Hepatocyte (in vitro differentiated cells): ENCODE results near the gene CHMP1A. TPM values are rescaled to one million over a fixed set of nuclear protein-coding genes. Genes with fewer than 3 reads are reported as not detected.
"Not testable (repeated sequence)": the region's sequence is repeated elsewhere in the genome, so short reads cannot be mapped to it uniquely, and the experiment has no call there.

Experiments
- DNase-seq: peaks from one replicate; pipeline ENCODE4 v3.0.0-alpha.2; 2016; ENCODE audit warnings: low spot score
- H2AFZ ChIP-seq: fragments of 200-600 bp; sonication (generic); 2 replicates; pipeline ENCODE4 v1.6.0; 2016; ENCODE audit warnings: antibody characterized with exemption, mild to moderate bottlenecking
- H3K27ac ChIP-seq: fragments of 200-600 bp; sonication (generic); 2 replicates; pipeline ENCODE4 v1.5.1; 2016; ENCODE audit warnings: mild to moderate bottlenecking
- H3K27me3 ChIP-seq: fragments of 200-600 bp; sonication (generic); 2 replicates; pipeline ENCODE4 v1.6.1; 2016
- H3K36me3 ChIP-seq: fragments of 200-600 bp; sonication (generic); replicated peaks from 2 replicates; pipeline ENCODE4 v1.5.1; 2016; ENCODE audit warnings: low read depth; ENCODE audit not compliant: insufficient read depth
- H3K4me1 ChIP-seq: fragments of 200-600 bp; sonication (generic); 2 replicates; pipeline ENCODE4 v1.5.1; 2016; ENCODE audit warnings: mild to moderate bottlenecking, moderate library complexity; ENCODE audit not compliant: insufficient read depth
- H3K4me2 ChIP-seq: fragments of 200-600 bp; sonication (generic); 2 replicates; pipeline ENCODE4 v1.6.0; 2016
- H3K4me3 ChIP-seq: fragments of 200-600 bp; sonication (generic); 2 replicates; pipeline ENCODE4 v1.5.1; 2016; ENCODE audit warnings: mild to moderate bottlenecking
- H3K79me2 ChIP-seq: fragments of 200-600 bp; sonication (generic); 2 replicates; pipeline ENCODE4 v1.6.0; 2017; ENCODE audit warnings: mild to moderate bottlenecking
- H3K9me2 ChIP-seq: fragments of 200-600 bp; sonication (generic); replicated peaks from 2 replicates; pipeline ENCODE4 v1.6.0; 2017; ENCODE audit warnings: mild to moderate bottlenecking; ENCODE audit not compliant: insufficient read depth
- H3K9me3 ChIP-seq: fragments of 200-600 bp; sonication (generic); 2 replicates; pipeline ENCODE4 v1.5.1; 2016; ENCODE audit warnings: low read depth, mild to moderate bottlenecking
- H4K20me1 ChIP-seq: fragments of 200-600 bp; sonication (generic); 2 replicates; pipeline ENCODE4 v1.6.0; 2016; ENCODE audit warnings: mild to moderate bottlenecking; ENCODE audit not compliant: insufficient read depth, poor library complexity, severe bottlenecking
- EZH2 ChIP-seq: fragments of 200-600 bp; sonication (generic); IDR thresholded peaks from 2 replicates; pipeline ENCODE4 v1.6.1; 2016; ENCODE audit warnings: antibody characterized with exemption, mild to moderate bottlenecking, borderline replicate concordance
- EZH2phosphoT487 ChIP-seq: fragments of 200-600 bp; sonication (generic); IDR thresholded peaks from one replicate; pipeline ENCODE4 v1.6.1; 2018; ENCODE audit warnings: antibody characterized with exemption, mild to moderate bottlenecking, low read depth, moderate library complexity; ENCODE audit not compliant: unreplicated experiment, severe bottlenecking
- WGBS: methylation state at CpG from one replicate; pipeline ENCODE4 v1.1.6; 2016; ENCODE audit warnings: low lambda C conversion rate; ENCODE audit errors: missing lambda C conversion rate; 5-methylcytosine and 5-hydroxymethylcytosine counted together
- polyA plus RNA-seq: library from polyadenylated mRNA; unstranded; fragments of >200 nt; fragmentation: Nextera tagmentation; extraction: Ambion mirVana; gene quantifications from 2 replicates; pipeline ENCODE4 v1.2.1, GENCODE V29; 2016
- total RNA-seq: library from RNA; depleted of rRNA; stranded (reverse); fragments of >200 nt; gene quantifications from 2 replicates; pipeline ENCODE4 v1.2.3, GENCODE V29; 2014
- TF ChIP-seq, protein P1 (sequence below): fragments of 200-600 bp; sonication (generic); IDR thresholded peaks from 2 replicates; pipeline ENCODE4 v1.5.1; 2016; ENCODE audit warnings: antibody characterized with exemption, mild to moderate bottlenecking; ENCODE audit not compliant: poor library complexity

Gene CHMP1A
- total and polyA plus RNA-seq, 2 experiments from 2014 or later = 73.2 to 104 TPM

DNA sequence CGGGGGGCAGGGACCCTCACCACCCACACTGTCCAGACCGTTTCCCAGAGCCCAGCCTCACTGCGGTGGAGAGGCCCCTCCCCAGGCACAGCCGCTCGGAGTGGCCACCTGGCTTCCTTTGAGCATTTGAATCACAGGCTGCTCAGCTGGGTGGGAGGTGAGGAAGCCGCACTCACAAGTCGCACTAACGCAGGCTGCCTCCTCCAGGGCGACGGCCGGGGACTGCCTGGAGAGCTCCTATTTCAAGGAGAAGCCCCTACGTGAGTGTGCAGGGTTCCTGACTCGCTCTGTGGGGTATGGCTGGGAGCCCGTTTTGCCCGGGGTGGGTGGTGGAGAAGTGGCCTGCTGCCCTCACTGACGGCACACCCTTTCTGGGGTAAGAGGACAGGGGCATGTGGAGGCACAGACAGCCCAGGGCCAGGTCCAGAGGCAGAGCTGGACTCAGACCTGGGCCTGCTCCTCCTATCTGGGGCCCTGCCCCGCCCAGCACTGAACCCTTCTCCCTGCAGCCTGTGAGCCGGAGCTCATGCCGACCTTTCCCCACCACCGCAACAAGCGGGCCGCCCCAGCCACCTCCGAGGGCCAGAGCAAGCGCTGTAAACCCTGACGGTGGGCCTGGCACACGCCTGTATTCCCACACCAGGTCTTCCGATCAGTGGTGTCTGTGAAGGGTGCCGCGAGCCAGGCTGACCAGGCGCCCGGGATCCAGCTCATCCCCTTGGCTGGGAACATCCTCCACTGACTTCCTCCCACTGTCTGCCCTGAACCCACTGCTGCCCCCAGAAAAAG, 37.8 kb upstream of the CHMP1A start:
- DNase-seq = peak; percentile 11
- no peaks in the 10 kb centered on the region for H3K36me3 ChIP-seq
- H3K9me2 ChIP-seq = no peaks in the 10 kb centered on the region
- no peak overlapping the region for H3K27ac ChIP-seq
- H2AFZ ChIP-seq = no peak overlapping the region
- no peak overlapping the region for H3K4me2 ChIP-seq
- TF ChIP-seq, protein P1, sequence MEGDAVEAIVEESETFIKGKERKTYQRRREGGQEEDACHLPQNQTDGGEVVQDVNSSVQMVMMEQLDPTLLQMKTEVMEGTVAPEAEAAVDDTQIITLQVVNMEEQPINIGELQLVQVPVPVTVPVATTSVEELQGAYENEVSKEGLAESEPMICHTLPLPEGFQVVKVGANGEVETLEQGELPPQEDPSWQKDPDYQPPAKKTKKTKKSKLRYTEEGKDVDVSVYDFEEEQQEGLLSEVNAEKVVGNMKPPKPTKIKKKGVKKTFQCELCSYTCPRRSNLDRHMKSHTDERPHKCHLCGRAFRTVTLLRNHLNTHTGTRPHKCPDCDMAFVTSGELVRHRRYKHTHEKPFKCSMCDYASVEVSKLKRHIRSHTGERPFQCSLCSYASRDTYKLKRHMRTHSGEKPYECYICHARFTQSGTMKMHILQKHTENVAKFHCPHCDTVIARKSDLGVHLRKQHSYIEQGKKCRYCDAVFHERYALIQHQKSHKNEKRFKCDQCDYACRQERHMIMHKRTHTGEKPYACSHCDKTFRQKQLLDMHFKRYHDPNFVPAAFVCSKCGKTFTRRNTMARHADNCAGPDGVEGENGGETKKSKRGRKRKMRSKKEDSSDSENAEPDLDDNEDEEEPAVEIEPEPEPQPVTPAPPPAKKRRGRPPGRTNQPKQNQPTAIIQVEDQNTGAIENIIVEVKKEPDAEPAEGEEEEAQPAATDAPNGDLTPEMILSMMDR = no peak
- TF ChIP-seq EZH2phosphoT487 (no peak), EZH2 (no peak)
- H3K4me1 ChIP-seq = peaks cover 5% of the 10 kb centered on the region
- peaks cover 6% of the 10 kb centered on the region for H3K79me2 ChIP-seq
- WGBS = 92% methylated on average over 30 of the region's 31 CpGs
- no peaks in the 10 kb centered on the region for H3K27me3 ChIP-seq
- peaks cover 9% of the 10 kb centered on the region for H4K20me1 ChIP-seq
- H3K9me3 ChIP-seq = no peaks in the 10 kb centered on the region
- H3K4me3 ChIP-seq = no peak overlapping the region

DNA sequence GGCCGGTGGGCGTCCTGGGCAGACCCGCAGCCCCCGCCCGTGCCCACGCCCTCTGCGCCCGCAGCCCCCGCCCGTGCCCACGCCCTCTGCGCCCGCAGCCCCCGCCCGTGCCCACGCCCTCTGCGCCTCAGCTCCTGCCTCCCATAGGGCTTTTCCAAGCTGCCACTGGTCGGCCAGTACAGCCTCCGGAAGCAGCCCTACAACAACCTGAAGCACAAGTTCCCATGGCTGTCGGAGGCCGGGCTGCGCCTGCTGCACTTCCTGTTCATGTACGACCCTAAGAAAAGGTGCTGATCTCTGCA, 37.2 kb upstream of the CHMP1A start:
- not testable (repeated sequence) for H3K4me2 ChIP-seq, H3K27ac ChIP-seq, DNase-seq, H3K4me1 ChIP-seq, H2AFZ ChIP-seq, H3K4me3 ChIP-seq, H3K36me3 ChIP-seq, H3K9me3 ChIP-seq, H4K20me1 ChIP-seq, H3K9me2 ChIP-seq, H3K27me3 ChIP-seq
- peaks cover 12% of the 10 kb centered on the region for H3K79me2 ChIP-seq
- 92% methylated on average over 11 of the region's 23 CpGs for WGBS

DNA sequence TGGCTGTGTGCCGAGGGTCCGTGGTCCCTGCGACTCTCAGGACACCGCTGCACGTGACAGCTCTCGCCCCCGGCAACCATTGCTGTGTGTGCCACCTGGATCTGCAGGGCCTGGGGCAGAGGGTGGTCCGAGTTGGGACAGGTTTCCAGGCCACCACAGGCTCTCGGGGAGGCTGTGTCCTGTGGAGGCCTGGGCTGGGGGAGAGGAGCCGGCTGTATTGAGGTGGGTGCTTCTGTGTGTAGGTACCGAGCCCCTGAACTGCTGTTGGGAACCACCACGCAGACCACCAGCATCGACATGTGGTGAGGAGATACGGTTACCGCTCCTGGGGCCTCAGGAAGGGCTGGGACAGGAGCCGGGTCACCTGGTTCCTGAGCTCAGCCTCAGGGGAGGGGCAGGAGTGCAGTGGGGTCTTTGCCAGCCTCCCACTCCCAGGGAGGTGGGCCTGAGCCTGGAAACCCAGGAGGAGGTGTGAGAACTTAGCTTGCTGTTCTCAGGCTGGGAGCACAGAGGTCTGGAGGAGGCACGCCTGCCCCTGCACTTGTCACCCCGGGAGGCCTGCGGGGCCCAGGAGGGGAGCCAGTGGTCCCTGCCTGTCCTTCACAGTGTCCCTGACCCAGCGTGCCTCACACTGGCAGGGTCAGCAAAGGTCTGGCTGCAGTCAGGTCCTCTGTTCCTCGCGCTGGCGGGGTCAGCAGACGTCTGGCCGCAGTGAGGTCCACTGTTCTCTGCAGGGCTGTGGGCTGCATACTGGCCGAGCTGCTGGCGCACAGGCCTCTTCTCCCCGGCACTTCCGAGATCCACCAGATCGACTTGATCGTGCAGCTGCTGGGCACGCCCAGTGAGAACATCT, 36.6 kb upstream of the CHMP1A start:
- Histone ChIP-seq H3K4me3 (no peak overlapping the region), H3K36me3 (no peaks in the 10 kb centered on the region), H3K9me2 (no peaks in the 10 kb centered on the region), H3K9me3 (no peaks in the 10 kb centered on the region), H2AFZ (no peak overlapping the region), H3K4me2 (no peak overlapping the region), H3K27me3 (no peaks in the 10 kb centered on the region), H3K27ac (no peak overlapping the region), H3K4me1 (no peaks in the 10 kb centered on the region), H3K79me2 (peaks cover 17% of the 10 kb centered on the region), H4K20me1 (peaks cover under 1% of the 10 kb centered on the region)
- DNase-seq = no peak
- TF ChIP-seq, protein P1 = no peak
- TF ChIP-seq EZH2 (no peak), EZH2phosphoT487 (no peak)
- WGBS = 96% methylated on average over 28 of the region's 32 CpGs

DNA sequence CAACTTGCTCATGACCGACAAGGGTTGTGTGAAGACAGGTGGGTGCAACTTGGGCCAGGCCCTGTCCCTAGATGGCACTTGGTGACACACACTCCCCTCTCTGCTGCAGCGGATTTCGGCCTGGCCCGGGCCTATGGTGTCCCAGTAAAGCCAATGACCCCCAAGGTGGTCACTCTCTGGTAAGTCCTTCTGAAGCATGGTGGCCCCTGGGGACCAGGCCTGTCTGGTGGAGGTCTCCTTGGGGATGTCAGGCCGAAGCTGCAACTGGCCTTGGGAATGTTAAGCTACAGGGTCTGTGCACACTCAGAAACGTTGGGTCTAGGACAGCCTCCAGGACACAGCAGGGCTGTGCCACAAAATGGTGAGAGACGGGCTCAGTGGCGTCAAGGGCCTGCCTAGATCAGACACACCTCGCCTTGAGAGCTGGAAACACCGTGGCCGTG, 35.8 kb upstream of the CHMP1A start:
- Histone ChIP-seq H3K9me2 (no peaks in the 10 kb centered on the region), H3K4me3 (no peak overlapping the region), H3K9me3 (no peaks in the 10 kb centered on the region), H3K4me1 (peaks cover 3% of the 10 kb centered on the region), H4K20me1 (peaks cover 4% of the 10 kb centered on the region), H3K36me3 (no peaks in the 10 kb centered on the region), H2AFZ (no peak overlapping the region), H3K79me2 (peaks cover 21% of the 10 kb centered on the region), H3K27ac (no peak overlapping the region), H3K27me3 (no peaks in the 10 kb centered on the region), H3K4me2 (no peak overlapping the region)
- 95% methylated on average over 11 of the region's 11 CpGs for WGBS
- no peak for DNase-seq
- TF ChIP-seq EZH2phosphoT487 (no peak), EZH2 (no peak)
- TF ChIP-seq, protein P1 = no peak
